Activated CD8-positive, alpha-beta T cell treated with anti-CD3 and anti-CD28 coated beads for 36 hours (primary cell): ENCODE data around the gene RNPEP. TPM values are rescaled to one million over a fixed set of nuclear protein-coding genes. Genes with fewer than 3 reads are reported as not detected.
"Not testable (repeated sequence)": the region's sequence is repeated elsewhere in the genome, so short reads cannot be mapped to it uniquely, and the experiment has no call there.

Experiments
- ATAC-seq: fragments of 200-7000 bp; cut with Tn5 transposase; one replicate; pipeline ENCODE4 v1.10.0; 2021; ENCODE audit warnings: mild to moderate bottlenecking, moderate library complexity
- CTCF ChIA-PET: fragments of 350-600 bp; sonication (Branson Sonifier 250); formaldehyde crosslinking; loops from one replicate; lab custom pipeline; 2021; ENCODE audit warnings: antibody characterized with exemption; lab: Charles Lee
- POLR2A ChIA-PET: fragments of 350-600 bp; sonication (Branson Sonifier 250); formaldehyde crosslinking; loops from one replicate; lab custom pipeline; 2021; ENCODE audit warnings: antibody characterized with exemption; lab: Charles Lee
- DNase-seq: peaks from one replicate; pipeline ENCODE4 v3.0.0-alpha.2; 2020
- H3K27ac Mint-ChIP-seq: one replicate; pipeline ENCODE4 v1.8.0; 2021; ENCODE audit warnings: mild to moderate bottlenecking, mixed read lengths
- H3K27me3 Mint-ChIP-seq: one replicate; pipeline ENCODE4 v1.8.0; 2021; ENCODE audit warnings: mixed read lengths
- H3K36me3 Mint-ChIP-seq: one replicate; pipeline ENCODE4 v1.8.0; 2021; ENCODE audit warnings: low read depth, mixed read lengths
- H3K4me1 Mint-ChIP-seq: one replicate; pipeline ENCODE4 v1.8.0; 2021; ENCODE audit warnings: low read depth, mixed read lengths
- H3K4me3 Mint-ChIP-seq: one replicate; pipeline ENCODE4 v1.8.0; 2021; ENCODE audit warnings: mild to moderate bottlenecking, moderate library complexity, mixed read lengths
- H3K9me3 Mint-ChIP-seq: one replicate; pipeline ENCODE4 v1.8.0; 2021; ENCODE audit warnings: mixed read lengths
- intact Hi-C: fragments of 100-400 bp; cut with micrococcal nuclease; formaldehyde crosslinking; loops from one replicate; pipeline ENCODE4 v1.10.0; 2022
- total RNA-seq, 2 experiments: library from RNA; stranded (reverse); gene quantifications; one replicate each; pipeline ENCODE4 v1.2.3, GENCODE V29; 2021
- TF ChIP-seq, protein P1 (sequence below): fragments of 200-600 bp; IDR thresholded peaks from one replicate; pipeline ENCODE4 v1.8.0; 2022; ENCODE audit warnings: antibody characterized with exemption, mild to moderate bottlenecking

RNPEP gene
- total RNA-seq, 2 experiments from 2014 or later, result 37.8 to 39.5 TPM

DNA sequence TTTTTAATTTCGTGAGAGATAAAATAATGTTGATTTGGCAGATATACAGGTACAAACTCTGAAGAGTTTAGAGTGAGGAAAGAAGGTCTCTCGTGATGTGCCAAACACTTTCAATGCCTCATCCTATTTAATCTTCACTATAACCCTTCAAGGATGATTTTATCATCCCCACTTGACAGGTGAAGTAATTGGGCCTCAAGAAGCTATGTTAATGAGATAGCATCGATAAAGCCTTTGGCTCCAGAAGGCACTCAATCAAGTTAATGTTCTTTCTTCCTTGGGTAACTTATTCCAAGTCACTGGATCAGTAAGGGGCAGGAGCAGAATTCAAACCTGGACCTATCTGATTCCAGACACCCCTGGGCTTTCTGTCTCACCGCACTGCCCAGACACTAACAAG lies 43.3 kb upstream of the RNPEP start:
- intact Hi-C loops, result no loop called here
- H3K9me3 Mint-ChIP-seq, result no peaks in the 10 kb centered on the region
- no peak overlapping the region for H3K4me3 Mint-ChIP-seq
- TF ChIP-seq, protein P1, sequence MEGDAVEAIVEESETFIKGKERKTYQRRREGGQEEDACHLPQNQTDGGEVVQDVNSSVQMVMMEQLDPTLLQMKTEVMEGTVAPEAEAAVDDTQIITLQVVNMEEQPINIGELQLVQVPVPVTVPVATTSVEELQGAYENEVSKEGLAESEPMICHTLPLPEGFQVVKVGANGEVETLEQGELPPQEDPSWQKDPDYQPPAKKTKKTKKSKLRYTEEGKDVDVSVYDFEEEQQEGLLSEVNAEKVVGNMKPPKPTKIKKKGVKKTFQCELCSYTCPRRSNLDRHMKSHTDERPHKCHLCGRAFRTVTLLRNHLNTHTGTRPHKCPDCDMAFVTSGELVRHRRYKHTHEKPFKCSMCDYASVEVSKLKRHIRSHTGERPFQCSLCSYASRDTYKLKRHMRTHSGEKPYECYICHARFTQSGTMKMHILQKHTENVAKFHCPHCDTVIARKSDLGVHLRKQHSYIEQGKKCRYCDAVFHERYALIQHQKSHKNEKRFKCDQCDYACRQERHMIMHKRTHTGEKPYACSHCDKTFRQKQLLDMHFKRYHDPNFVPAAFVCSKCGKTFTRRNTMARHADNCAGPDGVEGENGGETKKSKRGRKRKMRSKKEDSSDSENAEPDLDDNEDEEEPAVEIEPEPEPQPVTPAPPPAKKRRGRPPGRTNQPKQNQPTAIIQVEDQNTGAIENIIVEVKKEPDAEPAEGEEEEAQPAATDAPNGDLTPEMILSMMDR, result no peak
- DNase-seq, result no peak
- no peaks in the 10 kb centered on the region for H3K4me1 Mint-ChIP-seq
- no peaks in the 10 kb centered on the region for H3K36me3 Mint-ChIP-seq
- peaks cover 17% of the 10 kb centered on the region for H3K27me3 Mint-ChIP-seq
- ChIA-PET CTCF (interaction anchor here (1.3 kb wide), 1 partner anchor 61 kb away, joined by 3 read pairs; no protein-coding TSS in a partner anchor), POLR2A (no interaction called here)
- H3K27ac Mint-ChIP-seq, result no peak overlapping the region
- no peak for ATAC-seq

DNA sequence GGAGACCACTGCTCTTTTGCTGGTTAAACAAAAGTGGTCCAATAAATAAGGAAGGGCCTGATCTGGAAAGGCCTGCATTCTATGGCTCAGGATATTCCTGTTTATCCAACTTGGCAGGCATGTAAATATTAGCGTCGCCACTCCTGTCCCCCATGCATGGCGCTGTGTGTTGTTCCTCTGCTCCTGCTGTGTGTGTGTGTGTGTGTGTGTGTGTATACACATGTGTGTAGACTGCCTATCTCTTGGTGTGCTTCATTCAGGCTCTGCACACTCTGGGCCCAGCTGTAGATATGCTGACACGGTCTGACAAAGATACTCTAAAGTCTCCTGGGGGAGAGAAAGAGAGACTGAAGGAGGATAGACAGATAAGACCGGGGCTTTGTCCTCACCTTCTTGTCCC lies 42.9 kb upstream of the RNPEP start:
- H3K27ac Mint-ChIP-seq, result no peak overlapping the region
- no peaks in the 10 kb centered on the region for H3K9me3 Mint-ChIP-seq
- TF ChIP-seq, protein P1, result no peak
- no peaks in the 10 kb centered on the region for H3K36me3 Mint-ChIP-seq
- H3K4me1 Mint-ChIP-seq, result no peaks in the 10 kb centered on the region
- POLR2A ChIA-PET, result no interaction called here
- no peak for DNase-seq
- CTCF ChIA-PET, result interaction anchor here (1.3 kb wide), 1 partner anchor 60 kb away, joined by 3 read pairs; no protein-coding TSS in a partner anchor
- H3K4me3 Mint-ChIP-seq, result no peak overlapping the region
- intact Hi-C loops, result no loop called here
- H3K27me3 Mint-ChIP-seq, result peaks cover 21% of the 10 kb centered on the region
- ATAC-seq, result no peak

DNA sequence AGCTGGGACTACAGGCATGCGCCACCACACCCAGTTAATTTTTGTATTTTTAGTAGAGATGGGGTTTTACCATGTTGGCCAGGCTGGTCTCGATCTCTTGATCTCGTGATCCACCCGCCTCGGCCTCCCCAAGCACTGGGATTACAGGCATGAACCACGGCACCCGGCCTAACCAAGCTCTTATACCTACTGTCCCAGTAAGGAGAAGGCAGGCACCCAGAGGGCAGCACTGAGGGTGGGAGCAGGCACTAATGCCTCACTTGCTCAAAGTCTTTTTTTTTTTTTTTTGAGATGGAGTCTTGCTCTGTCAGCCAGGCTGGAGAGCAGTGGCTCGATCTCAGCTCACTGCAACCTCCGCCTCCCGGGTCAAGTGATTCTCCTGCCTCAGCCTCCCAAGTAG lies 42.1 kb upstream of the RNPEP start:
- CTCF ChIA-PET, result interaction anchor here (4.4 kb wide), 1 partner anchor 45 kb away, joined by 17 read pairs; no protein-coding TSS in a partner anchor
- ATAC-seq, intact Hi-C loops, H3K4me3 Mint-ChIP-seq, H3K4me1 Mint-ChIP-seq, H3K36me3 Mint-ChIP-seq, H3K9me3 Mint-ChIP-seq, DNase-seq, H3K27ac Mint-ChIP-seq: not testable (repeated sequence)
- POLR2A ChIA-PET, result interaction anchor here (1.1 kb wide), 1 partner anchor 15 kb away, joined by 3 read pairs; the partner anchor contains the start of gene TIMM17A
- H3K27me3 Mint-ChIP-seq, result peaks cover 29% of the 10 kb centered on the region

DNA sequence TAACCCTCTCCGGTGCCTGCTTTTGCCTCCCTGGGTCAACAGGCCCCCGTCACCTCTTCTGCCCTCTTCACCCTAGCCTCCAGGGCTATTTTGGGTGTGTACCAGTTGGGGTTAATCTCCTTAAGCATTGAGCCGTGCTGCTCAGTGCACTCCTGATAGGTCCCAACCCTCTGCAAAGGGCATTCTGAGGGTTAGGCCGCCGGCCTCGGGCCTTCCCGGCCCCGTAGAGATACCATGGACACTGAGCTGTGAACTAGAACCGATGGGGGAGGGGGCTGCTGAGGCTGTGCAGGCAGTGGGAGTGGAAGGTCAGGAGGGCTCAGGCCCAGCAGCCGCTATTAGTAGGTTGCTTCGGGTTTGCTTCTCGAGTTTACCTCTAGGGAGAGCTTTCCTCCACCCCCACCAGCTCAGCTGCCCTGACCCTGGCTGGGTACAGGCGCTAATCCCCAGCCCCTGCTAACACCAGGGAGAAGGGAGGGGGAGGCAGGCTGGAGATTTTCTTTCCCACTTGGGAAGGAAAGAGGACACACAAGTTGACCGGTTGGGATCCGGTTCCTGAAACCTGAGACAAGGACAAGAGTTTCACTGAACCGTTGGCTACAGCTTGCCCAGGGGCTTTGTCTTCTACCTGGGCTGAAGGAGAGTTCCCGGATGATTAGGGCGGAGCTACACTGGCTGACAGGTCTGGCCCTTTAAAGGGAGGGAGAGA lies 40.9 kb upstream of the RNPEP start:
- intact Hi-C loops, result no loop called here
- ATAC-seq (no peak), DNase-seq (no peak)
- ChIA-PET POLR2A (no interaction called here), CTCF (interaction anchor here (4.4 kb wide), 1 partner anchor 46 kb away, joined by 17 read pairs; no protein-coding TSS in a partner anchor)
- no peaks in the 10 kb centered on the region for H3K9me3 Mint-ChIP-seq
- H3K36me3 Mint-ChIP-seq, result no peaks in the 10 kb centered on the region
- peaks cover 38% of the 10 kb centered on the region for H3K27me3 Mint-ChIP-seq
- H3K4me3 Mint-ChIP-seq, result no peak overlapping the region
- peaks cover 4% of the 10 kb centered on the region for H3K4me1 Mint-ChIP-seq
- H3K27ac Mint-ChIP-seq, result no peak overlapping the region
- TF ChIP-seq, protein P1, result no peak

DNA sequence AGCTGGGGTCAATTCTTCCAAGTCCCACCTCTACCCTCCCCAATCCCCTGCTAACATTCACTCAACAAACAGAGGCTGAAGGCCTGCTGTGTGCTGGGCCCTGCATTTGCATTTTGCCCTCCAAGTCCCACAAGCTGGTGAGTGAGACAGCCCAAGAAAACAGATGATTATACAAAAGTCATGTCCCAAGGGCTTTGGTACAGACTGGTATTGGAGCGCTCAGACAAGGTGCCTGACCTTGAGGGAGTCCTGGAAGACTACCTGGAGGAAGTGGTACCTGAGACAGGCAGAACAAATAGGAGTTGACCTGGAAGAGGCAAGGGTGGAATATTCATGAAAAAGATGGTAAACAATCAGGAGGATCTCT lies 40.3 kb upstream of the RNPEP start:
- Mint-ChIP-seq H3K4me3 (no peak overlapping the region), H3K27me3 (peaks cover 44% of the 10 kb centered on the region), H3K4me1 (peaks cover 4% of the 10 kb centered on the region), H3K27ac (no peak overlapping the region), H3K9me3 (no peaks in the 10 kb centered on the region), H3K36me3 (no peaks in the 10 kb centered on the region)
- intact Hi-C loops, result no loop called here
- DNase-seq (no peak), ATAC-seq (no peak)
- POLR2A ChIA-PET, result no interaction called here
- TF ChIP-seq, protein P1, result no peak
- CTCF ChIA-PET, result interaction anchor here (4.4 kb wide), 1 partner anchor 46 kb away, joined by 17 read pairs; no protein-coding TSS in a partner anchor
